HG02852 (cell line): ENCODE measurements around the gene MYH10.

ENCODE experiments used
- ATAC-seq: cut with Tn5 transposase; IDR thresholded peaks from one replicate; pipeline ENCODE4 v1.9.1; 2021; ENCODE audit warnings: mild to moderate bottlenecking, moderate library complexity; ENCODE audit not compliant: unreplicated experiment

MYH10 gene

GRCh38 chr17:8458128-8458527 is 172.4 kb downstream of the MYH10 start:
- no peak for ATAC-seq

GRCh38 chr17:8455665-8456209 is 174.8 kb downstream of the MYH10 start:
- no peak for ATAC-seq

- ATAC-seq = no peak
Measured at GRCh38 chr17:8453326-8453725, 177.2 kb downstream of the MYH10 start.

- ATAC-seq = no peak
Measured at GRCh38 chr17:8451933-8452614, 178.5 kb downstream of the MYH10 start.

GRCh38 chr17:8448310-8448709 is 182.2 kb downstream of the MYH10 start:
- no peak for ATAC-seq

GRCh38 chr17:8447799-8448198 is 182.7 kb downstream of the MYH10 start:
- no peak for ATAC-seq

GRCh38 chr17:8445536-8445935 is 185.0 kb downstream of the MYH10 start:
- no peak for ATAC-seq

GRCh38 chr17:8444494-8444893 is 186.0 kb downstream of the MYH10 start:
- ATAC-seq = no peak

GRCh38 chr17:8443756-8444155 is 186.8 kb downstream of the MYH10 start:
- no peak for ATAC-seq

- ATAC-seq = no peak
Measured at GRCh38 chr17:8442310-8442709, 188.2 kb downstream of the MYH10 start.

- ATAC-seq = no peak
Measured at GRCh38 chr17:8441690-8442089, 188.8 kb downstream of the MYH10 start.

GRCh38 chr17:8439681-8440080 is 190.8 kb downstream of the MYH10 start:
- no peak for ATAC-seq

- ATAC-seq = no peak
Measured at GRCh38 chr17:8438441-8438840, 192.1 kb downstream of the MYH10 start.

GRCh38 chr17:8436844-8437171 is 193.7 kb downstream of the MYH10 start:
- no peak for ATAC-seq

- peak; percentile 39 for ATAC-seq
Measured at GRCh38 chr17:8436169-8436843, 194.2 kb downstream of the MYH10 start.

GRCh38 chr17:8435245-8436168 is 195.0 kb downstream of the MYH10 start, which contains the start of gene NDEL1:
NDEL1 (plus strand) TSS chr17:8435884; CDS start chr17:8444272, 8,388 bp downstream.
- ATAC-seq = peak; percentile 91

- ATAC-seq = no peak
Measured at GRCh38 chr17:8430966-8431365, 199.6 kb downstream of the MYH10 start.

GRCh38 chr17:8426802-8427201 is 203.7 kb downstream of the MYH10 start:
- ATAC-seq = no peak

- ATAC-seq = no peak
Measured at GRCh38 chr17:8426094-8426720, 204.3 kb downstream of the MYH10 start.
